ENCODE measurements around the gene TBCEL.

- TF ChIP-seq CTCF (IDR thresholded peaks at IDR 0.05 in 4 of 5, conservative IDR thresholded peaks at IDR 0.05 in 1 of 5) (no peak), POLR2A (IDR thresholded peaks at IDR 0.05) (no peak)
These were observed 11.4 kb downstream of the TBCEL start for GRCh38 chr11:121035169-121035755.

All from gastrocnemius medialis (tissue), 4 donors.